ENCODE measurements around the gene LHFPL3. TPM values are rescaled to one million over a fixed set of nuclear protein-coding genes. Genes with fewer than 3 reads are reported as not detected.

LHFPL3 gene
- total RNA-seq, 1 experiment from 2014 or later: not detected

DNA sequence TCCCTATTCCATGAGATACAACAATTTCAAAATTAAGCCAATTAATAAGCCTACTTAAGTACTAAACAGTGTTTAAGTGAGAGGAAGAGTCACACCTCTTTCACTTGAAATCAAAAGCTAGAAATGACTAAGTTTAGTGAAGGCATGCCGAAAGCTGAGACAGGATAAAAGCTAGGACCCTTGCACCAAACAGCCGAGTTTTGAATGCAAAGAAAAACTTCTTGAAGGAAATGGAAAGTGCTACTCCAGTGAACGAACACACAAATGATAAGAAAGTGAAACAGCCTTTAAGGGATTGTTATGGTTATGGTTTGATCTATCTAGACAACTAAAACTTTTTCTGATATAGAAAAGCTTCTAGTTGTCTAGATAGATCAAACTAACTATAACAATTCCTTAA, 550.2 kb downstream of the LHFPL3 start:
- H3K4me2 ChIP-seq (ENCODE audit: low read length): no peak overlapping the region
- no peaks in the 10 kb centered on the region for H3K79me2 ChIP-seq (ENCODE audit: insufficient read depth, low read length)
- no peaks in the 10 kb centered on the region for H3K9me3 ChIP-seq (ENCODE audit: control insufficient read depth in 1 of 2, insufficient read depth in 1 of 2, low read depth in 1 of 2, low read length in 2 of 2)
- no peaks in the 10 kb centered on the region for H4K20me1 ChIP-seq (ENCODE audit: insufficient read depth)
- no peak for ATAC-seq
- H3K27me3 ChIP-seq (ENCODE audit: insufficient read depth, low read length): no peaks in the 10 kb centered on the region
- no peak for DNase-seq (ENCODE audit: low read depth, low spot score)
- H2AFZ ChIP-seq (ENCODE audit: low read depth, low read length, poor library complexity, severe bottlenecking): no peak overlapping the region
- no peak overlapping the region for H3K9ac ChIP-seq (ENCODE audit: low read length)
- TF ChIP-seq POLR2AphosphoS5 (IDR thresholded peaks at IDR 0.05; ENCODE audit: low read depth, low read length) (no peak), ELF1 (IDR thresholded peaks at IDR 0.05; ENCODE audit: borderline replicate concordance, low read depth) (no peak), EZH2phosphoT487 (IDR thresholded peaks at IDR 0.05; ENCODE audit: borderline replicate concordance) (no peak)
- TF ChIP-seq, protein P1, sequence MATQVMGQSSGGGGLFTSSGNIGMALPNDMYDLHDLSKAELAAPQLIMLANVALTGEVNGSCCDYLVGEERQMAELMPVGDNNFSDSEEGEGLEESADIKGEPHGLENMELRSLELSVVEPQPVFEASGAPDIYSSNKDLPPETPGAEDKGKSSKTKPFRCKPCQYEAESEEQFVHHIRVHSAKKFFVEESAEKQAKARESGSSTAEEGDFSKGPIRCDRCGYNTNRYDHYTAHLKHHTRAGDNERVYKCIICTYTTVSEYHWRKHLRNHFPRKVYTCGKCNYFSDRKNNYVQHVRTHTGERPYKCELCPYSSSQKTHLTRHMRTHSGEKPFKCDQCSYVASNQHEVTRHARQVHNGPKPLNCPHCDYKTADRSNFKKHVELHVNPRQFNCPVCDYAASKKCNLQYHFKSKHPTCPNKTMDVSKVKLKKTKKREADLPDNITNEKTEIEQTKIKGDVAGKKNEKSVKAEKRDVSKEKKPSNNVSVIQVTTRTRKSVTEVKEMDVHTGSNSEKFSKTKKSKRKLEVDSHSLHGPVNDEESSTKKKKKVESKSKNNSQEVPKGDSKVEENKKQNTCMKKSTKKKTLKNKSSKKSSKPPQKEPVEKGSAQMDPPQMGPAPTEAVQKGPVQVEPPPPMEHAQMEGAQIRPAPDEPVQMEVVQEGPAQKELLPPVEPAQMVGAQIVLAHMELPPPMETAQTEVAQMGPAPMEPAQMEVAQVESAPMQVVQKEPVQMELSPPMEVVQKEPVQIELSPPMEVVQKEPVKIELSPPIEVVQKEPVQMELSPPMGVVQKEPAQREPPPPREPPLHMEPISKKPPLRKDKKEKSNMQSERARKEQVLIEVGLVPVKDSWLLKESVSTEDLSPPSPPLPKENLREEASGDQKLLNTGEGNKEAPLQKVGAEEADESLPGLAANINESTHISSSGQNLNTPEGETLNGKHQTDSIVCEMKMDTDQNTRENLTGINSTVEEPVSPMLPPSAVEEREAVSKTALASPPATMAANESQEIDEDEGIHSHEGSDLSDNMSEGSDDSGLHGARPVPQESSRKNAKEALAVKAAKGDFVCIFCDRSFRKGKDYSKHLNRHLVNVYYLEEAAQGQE (IDR thresholded peaks at IDR 0.05; ENCODE audit: low read depth): no peak
- H3K36me3 ChIP-seq (ENCODE audit: control insufficient read depth in 1 of 2, insufficient read depth in 2 of 2, low read length in 2 of 2): no peaks in the 10 kb centered on the region
- ChIA-PET RAD21 (ENCODE audit: low non-redundant PET in 1 of 2, low total read pairs in 2 of 2, uncharacterized antibody in 2 of 2, unreplicated experiment in 2 of 2) (no interaction called here), POLR2A (no interaction called here), CTCF (no interaction called here)
- H3K4me3 ChIP-seq (replicated peaks in 1 of 2; ENCODE audit: low read depth in 1 of 2, low read length in 2 of 2): no peak overlapping the region
- H3K27ac ChIP-seq (ENCODE audit: low read depth, low read length): no peak overlapping the region
- intact Hi-C loops (cut with micrococcal nuclease): no loop called here
- no peaks in the 10 kb centered on the region for H3K9me2 ChIP-seq (ENCODE audit: insufficient read depth)
- H3K4me1 ChIP-seq (ENCODE audit: control insufficient read depth in 1 of 2, insufficient read depth in 2 of 2, low read length in 2 of 2): peaks cover 0 to 5% of the 10 kb centered on the region in 2 experiments; a peak in 2 of 4 replicates
- no TSS peak for BruUV-seq (replicated peaks)

DNA sequence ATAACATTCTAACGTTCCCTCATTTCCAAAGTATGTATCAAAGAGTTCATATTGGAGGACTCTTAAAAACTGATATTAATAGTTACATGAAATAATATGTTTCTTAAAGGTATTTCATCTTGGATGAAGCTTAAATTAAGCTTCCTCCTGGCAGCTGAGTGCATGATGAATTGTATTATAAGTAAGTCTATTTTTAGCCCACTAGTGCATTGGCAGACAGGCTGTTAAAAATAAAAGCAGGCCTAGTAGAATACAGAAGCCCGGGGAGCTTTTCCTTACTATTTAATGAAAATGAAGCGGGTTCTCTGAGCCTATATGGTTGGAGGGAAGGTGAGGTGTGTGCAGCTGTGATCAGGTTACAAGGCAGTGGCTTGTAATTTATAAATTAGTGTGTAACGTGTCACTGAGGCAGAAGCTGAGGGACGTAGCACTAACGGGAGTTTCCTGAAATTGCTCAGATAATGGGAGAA, 554.9 kb downstream of the LHFPL3 start:
- Histone ChIP-seq H3K9me2 (ENCODE audit: insufficient read depth) (no peaks in the 10 kb centered on the region), H3K9ac (ENCODE audit: low read length) (no peak overlapping the region), H3K4me3 (replicated peaks in 1 of 2; ENCODE audit: low read depth in 1 of 2, low read length in 2 of 2) (no peak overlapping the region), H3K9me3 (ENCODE audit: control insufficient read depth in 1 of 2, insufficient read depth in 1 of 2, low read depth in 1 of 2, low read length in 2 of 2) (no peaks in the 10 kb centered on the region), H3K4me1 (ENCODE audit: control insufficient read depth in 1 of 2, insufficient read depth in 2 of 2, low read length in 2 of 2) (peaks cover 3 to 11% of the 10 kb centered on the region in 2 experiments; a peak in 3 of 4 replicates), H4K20me1 (ENCODE audit: insufficient read depth) (no peaks in the 10 kb centered on the region), H3K27me3 (ENCODE audit: insufficient read depth, low read length) (no peaks in the 10 kb centered on the region), H2AFZ (ENCODE audit: low read depth, low read length, poor library complexity, severe bottlenecking) (peak overlapping the region; percentile 98), H3K27ac (ENCODE audit: low read depth, low read length) (no peak overlapping the region), H3K79me2 (ENCODE audit: insufficient read depth, low read length) (no peaks in the 10 kb centered on the region), H3K4me2 (ENCODE audit: low read length) (peak overlapping the region; percentile 25), H3K36me3 (ENCODE audit: control insufficient read depth in 1 of 2, insufficient read depth in 2 of 2, low read length in 2 of 2) (no peaks in the 10 kb centered on the region)
- POLR2A ChIA-PET: interaction anchor here (1.2 kb wide), 1 partner anchor 36 kb away, joined by 6 read pairs; no protein-coding TSS in a partner anchor
- ATAC-seq (peak; percentile 59), DNase-seq (ENCODE audit: low read depth, low spot score) (no peak)
- intact Hi-C loops (cut with micrococcal nuclease): loop anchor here (1.0 kb wide), 2 partner anchors 35 to 706 kb away; no protein-coding TSS in a partner anchor
- RAD21 ChIA-PET (ENCODE audit: low non-redundant PET in 1 of 2, low total read pairs in 2 of 2, uncharacterized antibody in 2 of 2, unreplicated experiment in 2 of 2): interaction anchor here (1.0 to 1.4 kb wide), 4 partner anchors 35 to 37 kb away, joined by 3 to 19 read pairs (median 4); no protein-coding TSS in a partner anchor
- TF ChIP-seq, protein P1 (IDR thresholded peaks at IDR 0.05; ENCODE audit: low read depth): no peak
- no peak; the same call in 1 of the 2 replicates for TF ChIP-seq SP1 (IDR thresholded peaks at IDR 0.05; ENCODE audit: low read depth)
- TF ChIP-seq SIN3A (IDR thresholded peaks at IDR 0.05; ENCODE audit: low read depth): 0 out of 2 replicates have a peak, but pooled peaks have one; percentile 4
- TF ChIP-seq ELF1 (IDR thresholded peaks at IDR 0.05; ENCODE audit: borderline replicate concordance, low read depth): no peak
- CTCF ChIA-PET: interaction anchor here (0.6 to 2.2 kb wide), 24 partner anchors 10 to 1160 kb away, joined by 3 to 51 read pairs (median 5); no protein-coding TSS in a partner anchor
- no TSS peak for BruUV-seq (replicated peaks)
